A549 (cell line): ENCODE results near the gene CCDC167.

ENCODE experiments used
- CHD2 ChIP-seq: fragments of 150-350 bp; IDR thresholded peaks from 2 replicates; pipeline ENCODE4 v1.6.1; 2014; ENCODE audit warnings: low read length; ENCODE audit not compliant: partially characterized antibody
- CTCF ChIP-seq: fragments of >200 bp; sonication (Bioruptor Twin); formaldehyde crosslinking; IDR thresholded peaks from 3 replicates; pipeline ENCODE4 v1.5.1; 2016
- EP300 ChIP-seq, 2 experiments: fragments of >200 bp; sonication (Bioruptor Twin); formaldehyde crosslinking; IDR thresholded peaks; 2 replicates in 1 of 2; 3 replicates in 1 of 2; pipeline ENCODE4 v1.6.1; 2016 to 2017
- JUN ChIP-seq, 2 experiments: fragments of >200 bp; sonication (Bioruptor Twin); formaldehyde crosslinking; IDR thresholded peaks; 2 replicates in 1 of 2; 3 replicates in 1 of 2; pipeline ENCODE4 v1.6.1; 2016 to 2017
- JUNB ChIP-seq: fragments of >200 bp; sonication (Bioruptor Twin); formaldehyde crosslinking; IDR thresholded peaks from 2 replicates; pipeline ENCODE4 v1.6.1; 2016
- POLR2A ChIP-seq: IDR thresholded peaks from 2 replicates; pipeline ENCODE4 v1.6.1; 2012; ENCODE audit warnings: mild to moderate bottlenecking, low read length
- REST ChIP-seq: fragments of 200-600 bp; sonication (generic); IDR thresholded peaks from 2 replicates; pipeline ENCODE4 v1.6.1; 2016; ENCODE audit warnings: antibody characterized with exemption, mild to moderate bottlenecking, moderate library complexity
- SMC3 ChIP-seq: fragments of >200 bp; sonication (Bioruptor Twin); formaldehyde crosslinking; IDR thresholded peaks from 3 replicates; pipeline ENCODE4 v1.6.1; 2018; ENCODE audit warnings: inconsistent platforms
- SREBF2 ChIP-seq: fragments of 450-650 bp; IDR thresholded peaks from 2 replicates; pipeline ENCODE4 v1.6.1; 2014; ENCODE audit warnings: mild to moderate bottlenecking, moderate library complexity
- TF ChIP-seq, protein P1 (sequence below): IDR thresholded peaks from 2 replicates; pipeline ENCODE4 v1.6.1; 2012

DNA sequence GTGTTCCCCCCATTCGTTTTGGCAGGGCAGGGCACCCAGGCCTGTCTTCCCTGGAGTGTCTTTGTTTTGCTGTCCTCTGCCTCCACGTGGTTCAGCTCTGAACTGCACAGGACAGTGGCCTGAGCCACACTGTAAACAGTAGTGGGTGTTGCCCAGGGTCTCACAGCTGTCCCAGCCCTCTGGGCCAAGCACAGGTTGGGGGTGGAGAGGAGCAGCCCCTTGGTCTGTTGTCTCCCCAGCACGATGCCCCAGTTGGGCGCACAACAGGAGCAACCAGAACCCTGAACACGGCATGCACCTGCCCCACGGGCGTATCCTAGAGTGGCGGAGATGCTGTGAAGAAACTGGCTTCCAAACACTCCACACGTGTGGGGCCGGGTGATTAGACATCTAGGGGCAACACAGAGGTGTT lies 14.4 kb downstream of the CCDC167 start:
- TF ChIP-seq POLR2A (no peak), REST (no peak), SREBF2 (no peak), CTCF (no peak), JUNB (no peak), JUN (IDR thresholded peaks at IDR 0.05) (no peak), SMC3 (no peak), EP300 (IDR thresholded peaks at IDR 0.05) (no peak), CHD2 (no peak)
- TF ChIP-seq, protein P1, sequence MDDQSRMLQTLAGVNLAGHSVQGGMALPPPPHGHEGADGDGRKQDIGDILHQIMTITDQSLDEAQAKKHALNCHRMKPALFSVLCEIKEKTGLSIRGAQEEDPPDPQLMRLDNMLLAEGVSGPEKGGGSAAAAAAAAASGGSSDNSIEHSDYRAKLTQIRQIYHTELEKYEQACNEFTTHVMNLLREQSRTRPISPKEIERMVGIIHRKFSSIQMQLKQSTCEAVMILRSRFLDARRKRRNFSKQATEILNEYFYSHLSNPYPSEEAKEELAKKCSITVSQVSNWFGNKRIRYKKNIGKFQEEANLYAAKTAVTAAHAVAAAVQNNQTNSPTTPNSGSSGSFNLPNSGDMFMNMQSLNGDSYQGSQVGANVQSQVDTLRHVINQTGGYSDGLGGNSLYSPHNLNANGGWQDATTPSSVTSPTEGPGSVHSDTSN, result no peak
